ENCODE results near the gene TNKS1BP1.

DNA sequence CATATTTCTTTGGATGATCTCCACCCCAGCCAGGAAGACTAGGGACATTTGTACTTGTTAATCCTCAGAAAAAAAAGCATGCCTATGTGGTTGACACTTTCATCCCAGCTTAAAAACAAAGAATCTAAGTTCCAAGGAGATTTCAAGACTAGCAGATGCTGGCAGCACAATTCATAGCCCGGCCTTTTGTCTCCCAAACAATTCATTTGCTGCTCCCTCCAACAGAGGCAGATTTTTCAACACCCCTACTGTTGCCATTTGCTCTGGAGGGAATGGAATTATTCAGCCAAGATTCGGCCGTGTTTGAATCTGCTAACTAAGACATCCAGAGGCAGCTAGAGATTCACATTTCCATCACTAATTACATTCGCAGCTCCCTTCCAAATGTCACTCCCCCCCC is 28.7 kb upstream of the TNKS1BP1 start:
- no peak for TF ChIP-seq TAF1 (IDR thresholded peaks at IDR 0.05; ENCODE audit: borderline replicate concordance, insufficient read depth, low read length)
- no peak for TF ChIP-seq POLR2AphosphoS5 (IDR thresholded peaks at IDR 0.05; ENCODE audit: low read depth, low read length)
